Testis (tissue), 5 donors: ENCODE data around the gene PANX1. TPM values are rescaled to one million over a fixed set of nuclear protein-coding genes. Genes with fewer than 3 reads are reported as not detected.
A peak's percentile ranks its signal among the peaks of the same experiment; 100 is the strongest.

Source experiments
- DNase-seq: peaks from one replicate; pipeline ENCODE4 v3.0.0-alpha.2; 2019
- H3K27ac ChIP-seq, 2 donors: fragments of 200-600 bp; sonication (generic); one replicate each; pipeline ENCODE4 v1.5.1; 2019
- H3K27me3 ChIP-seq: fragments of 200-600 bp; sonication (generic); one replicate; pipeline ENCODE4 v1.5.1; 2019
- H3K36me3 ChIP-seq: fragments of 200-600 bp; sonication (generic); one replicate; pipeline ENCODE4 v1.5.1; 2017; ENCODE audit warnings: low read depth; ENCODE audit errors: missing control alignments
- H3K4me1 ChIP-seq: fragments of 200-600 bp; sonication (generic); one replicate; pipeline ENCODE4 v1.5.1; 2019
- H3K4me3 ChIP-seq, 2 donors: fragments of 200-600 bp; sonication (generic); one replicate each; pipeline ENCODE4 v1.5.1; 2017 to 2019
- H3K9me3 ChIP-seq: fragments of 200-600 bp; sonication (generic); one replicate; pipeline ENCODE4 v1.5.1; 2017
- CTCF ChIP-seq, 3 experiments: fragments of 450-650 bp in 2 of 3; fragments of 200-600 bp in 1 of 3; sonication (generic) in 1 of 3; IDR thresholded peaks; one replicate each; pipeline ENCODE4 v1.5.1; 2016 to 2019; ENCODE audit warnings: antibody characterized with exemption in 3 of 3, mild to moderate bottlenecking in 2 of 3, moderate library complexity in 1 of 3
- POLR2A ChIP-seq: fragments of 450-650 bp; IDR thresholded peaks from one replicate; pipeline ENCODE4 v1.6.1; 2017; ENCODE audit warnings: antibody characterized with exemption, mild to moderate bottlenecking, moderate library complexity
- WGBS, 2 donors: methylation state at CpG; one replicate each; pipeline ENCODE4 v1.1.5; 2018; 5-methylcytosine and 5-hydroxymethylcytosine counted together
- intact Hi-C: fragments of 100-400 bp; cut with DNase I; formaldehyde crosslinking; loops from one replicate; pipeline ENCODE4 v1.15.1; 2023; ENCODE audit warnings: low total_unique reads
- long read RNA-seq, 2 donors: transcript quantifications; one replicate each; lab custom pipeline, GENCODE V29; 2026
- polyA plus RNA-seq: library from polyadenylated mRNA; stranded (reverse); fragments of 350-450 nt; fragmentation: Illumina TruSeq; extraction: RNeasy Lipid Tissue Mini Kit (QIAGEN cat#74804); gene quantifications from one replicate; pipeline ENCODE4 v1.2.3, GENCODE V29; 2014; ENCODE audit warnings: low read depth, low replicate concordance; ENCODE audit not compliant: insufficient read depth
- total RNA-seq, 2 donors: library from RNA; depleted of rRNA; stranded (reverse); fragments of >200 nt; gene quantifications; one replicate each; pipeline ENCODE4 v1.2.3, GENCODE V29; 2016

Gene PANX1
- total RNA-seq (10 to 100 TPM; 42.0 to 55.3 TPM), polyA plus RNA-seq (22.2 TPM)
- long read RNA-seq, donor 1, transcript PANX1-201 (5 exons, 2,769 nt): major isoform, 14 of 14 reads
- long read RNA-seq, donor 1, partial matches to known transcripts: 0 of 14 reads
- long read RNA-seq, donor 1, other reads (novel, unspliced or antisense): 0 of 14 reads
- long read RNA-seq, donor 2, transcript PANX1-201 (5 exons, 2,769 nt): major isoform, 16 of 16 reads
- long read RNA-seq, donor 2, partial matches to known transcripts: 0 of 16 reads
- long read RNA-seq, donor 2, other reads (novel, unspliced or antisense): 0 of 16 reads

- peaks cover 35% of the 10 kb centered on the region for H3K4me1 ChIP-seq
- peak within 1 kb of the TSS; percentile 91 to 96 for H3K27ac ChIP-seq
- 0% methylated on average over 13 to 81 of the region's 92 CpGs for WGBS, 2 donors
- intact Hi-C loops: no loop called here
- no peaks in the 10 kb centered on the region for H3K9me3 ChIP-seq
- TF ChIP-seq POLR2A (peak; percentile 6), CTCF (IDR thresholded peaks at IDR 0.05) (no peak)
- H3K4me3 ChIP-seq: peak within 1 kb of the TSS; percentile 81 to 87
- no peaks in the 10 kb centered on the region for H3K27me3 ChIP-seq
- H3K36me3 ChIP-seq: no peaks in the 10 kb centered on the region
- peak; percentile 89 for DNase-seq
These were observed at the start of gene PANX1 for GRCh38 chr11:94128746-94129511. Gene PANX1, plus strand, starts transcription at chr11:94128841. Its CDS starts 472 bp downstream, at chr11:94129313.

GRCh38 chr11:94084164-94084563 is 44.5 kb upstream of the PANX1 start:
- Histone ChIP-seq H3K27me3 (no peaks in the 10 kb centered on the region), H3K4me3 (no peak overlapping the region), H3K27ac (no peak overlapping the region), H3K4me1 (no peaks in the 10 kb centered on the region), H3K9me3 (no peaks in the 10 kb centered on the region), H3K36me3 (no peaks in the 10 kb centered on the region)
- intact Hi-C loops: no loop called here
- no peak for DNase-seq
- WGBS, 2 donors: 86 to 100% methylated on average over 1 of the region's 1 CpG
- TF ChIP-seq POLR2A: no peak
- no peak for TF ChIP-seq CTCF (IDR thresholded peaks at IDR 0.05)

- no peaks in the 10 kb centered on the region for H3K9me3 ChIP-seq
- intact Hi-C loops: no loop called here
- no peaks in the 10 kb centered on the region for H3K4me1 ChIP-seq
- no peaks in the 10 kb centered on the region for H3K27me3 ChIP-seq
- H3K27ac ChIP-seq: no peak overlapping the region
- 59 to 61% methylated on average over 16 to 21 of the region's 21 CpGs for WGBS, 2 donors
- H3K36me3 ChIP-seq: no peaks in the 10 kb centered on the region
- TF ChIP-seq POLR2A: no peak
- no peak for TF ChIP-seq CTCF (IDR thresholded peaks at IDR 0.05)
- peak overlapping the region; percentile 18 to 21 for H3K4me3 ChIP-seq
- peak; percentile 50 for DNase-seq
These were observed 39.7 kb upstream of the PANX1 start for GRCh38 chr11:94088906-94089305.

GRCh38 chr11:94089341-94089740 is 39.3 kb upstream of the PANX1 start:
- intact Hi-C loops: no loop called here
- Histone ChIP-seq H3K27me3 (no peaks in the 10 kb centered on the region), H3K4me3 (peak overlapping the region; percentile 18 to 21), H3K36me3 (no peaks in the 10 kb centered on the region), H3K9me3 (no peaks in the 10 kb centered on the region), H3K27ac (no peak overlapping the region), H3K4me1 (no peaks in the 10 kb centered on the region)
- TF ChIP-seq POLR2A: no peak
- TF ChIP-seq CTCF (IDR thresholded peaks at IDR 0.05): no peak
- DNase-seq: no peak
- WGBS, 2 donors: 72 to 85% methylated on average over 6 of the region's 6 CpGs
